Trophoblast cell (in vitro differentiated cells and primary cell): ENCODE results near the gene EPB41L4A.

Source experiments
- DNase-seq, 2 donors: peaks; one replicate each; pipeline ENCODE4 v3.0.0-alpha.2; 2016
- H2AFZ ChIP-seq: 2 replicates; pipeline ENCODE4 v1.6.1; 2013; ENCODE audit warnings: low read length, moderate library complexity, mild to moderate bottlenecking; ENCODE audit not compliant: insufficient read depth, poor library complexity
- H2AK5ac ChIP-seq: 2 replicates; pipeline ENCODE4 v1.6.1; 2013; ENCODE audit warnings: mild to moderate bottlenecking, low read length
- H2BK120ac ChIP-seq: 2 replicates; pipeline ENCODE4 v1.6.1; 2013; ENCODE audit warnings: low read length, mild to moderate bottlenecking, moderate library complexity; ENCODE audit not compliant: insufficient read depth, poor library complexity
- H2BK12ac ChIP-seq: 2 replicates; pipeline ENCODE4 v1.6.1; 2013; ENCODE audit warnings: mild to moderate bottlenecking, low read length, moderate library complexity
- H2BK5ac ChIP-seq: 2 replicates; pipeline ENCODE4 v1.6.1; 2013; ENCODE audit warnings: low read length, low read depth, moderate library complexity, mild to moderate bottlenecking; ENCODE audit not compliant: poor library complexity
- H3K14ac ChIP-seq: 2 replicates; pipeline ENCODE4 v1.6.1; 2013; ENCODE audit warnings: mild to moderate bottlenecking, low read length
- H3K18ac ChIP-seq: 2 replicates; pipeline ENCODE4 v1.6.1; 2013; ENCODE audit warnings: mild to moderate bottlenecking, low read length
- H3K23ac ChIP-seq: 2 replicates; pipeline ENCODE4 v1.6.1; 2013; ENCODE audit warnings: low read length
- H3K27ac ChIP-seq: 2 replicates; pipeline ENCODE4 v1.5.1; 2013; ENCODE audit warnings: low read depth, mild to moderate bottlenecking, inconsistent platforms, low read length, moderate library complexity
- H3K27me3 ChIP-seq: 2 replicates; pipeline ENCODE4 v1.6.1; 2013; ENCODE audit warnings: inconsistent platforms, mild to moderate bottlenecking, low read length, moderate library complexity; ENCODE audit not compliant: insufficient read depth
- H3K36me3 ChIP-seq, 2 experiments: 1 replicate in 1 of 2; 2 replicates in 1 of 2; pipeline ENCODE4 v1.6.1; 2013; ENCODE audit warnings: low read length in 2 of 2, mild to moderate bottlenecking in 2 of 2, moderate library complexity in 1 of 2; ENCODE audit not compliant: insufficient read depth in 2 of 2, control insufficient read depth in 1 of 2
- H3K4ac ChIP-seq: 2 replicates; pipeline ENCODE4 v1.6.1; 2013; ENCODE audit warnings: low read depth, mild to moderate bottlenecking, low read length, moderate library complexity
- H3K4me1 ChIP-seq, 2 experiments: 1 replicate in 1 of 2; 2 replicates in 1 of 2; pipeline ENCODE4 v1.6.1; 2013; ENCODE audit warnings: low read length in 2 of 2, mild to moderate bottlenecking in 2 of 2, moderate library complexity in 1 of 2; ENCODE audit not compliant: insufficient read depth in 2 of 2, control insufficient read depth in 1 of 2
- H3K4me2 ChIP-seq: 2 replicates; pipeline ENCODE4 v1.6.1; 2013; ENCODE audit warnings: inconsistent platforms, mild to moderate bottlenecking, low read length, moderate library complexity
- H3K4me3 ChIP-seq: 2 replicates; pipeline ENCODE4 v1.5.1; 2013; ENCODE audit warnings: mild to moderate bottlenecking, low read depth, low read length, inconsistent platforms
- H3K79me1 ChIP-seq: one replicate; pipeline ENCODE4 v1.6.1; 2013; ENCODE audit warnings: low read length
- H3K79me2 ChIP-seq: 2 replicates; pipeline ENCODE4 v1.6.1; 2013; ENCODE audit warnings: low read length, mild to moderate bottlenecking; ENCODE audit not compliant: control insufficient read depth, insufficient read depth, poor library complexity
- H3K9ac ChIP-seq: 2 replicates; pipeline ENCODE4 v1.6.1; 2013; ENCODE audit warnings: mild to moderate bottlenecking, low read length
- H3K9me3 ChIP-seq: 2 replicates; pipeline ENCODE4 v1.6.1; 2013; ENCODE audit warnings: low read depth, mild to moderate bottlenecking, control low read depth, inconsistent platforms, low read length; ENCODE audit not compliant: insufficient read depth
- H4K12ac ChIP-seq: 2 replicates; pipeline ENCODE4 v1.6.1; 2013; ENCODE audit warnings: low read depth, mild to moderate bottlenecking, low read length, moderate library complexity
- H4K8ac ChIP-seq: 2 replicates; pipeline ENCODE4 v1.6.1; 2013; ENCODE audit warnings: low read depth, mild to moderate bottlenecking, low read length, moderate library complexity
- H4K91ac ChIP-seq: one replicate; pipeline ENCODE4 v1.6.1; 2013; ENCODE audit warnings: low read depth, mild to moderate bottlenecking, low read length, moderate library complexity
- WGBS: extraction: QIAGEN DNeasy Blood & Tissue Kit; methylation state at CpG from one replicate; pipeline ENCODE4 v1.1.7; 2013; ENCODE audit warnings: missing lambda C conversion rate; ENCODE audit not compliant: insufficient read length, insufficient coverage; ENCODE audit errors: extremely low coverage; 5-methylcytosine and 5-hydroxymethylcytosine counted together

The EPB41L4A gene

GRCh38 chr5:112312295-112313275, 106.5 kb downstream of the EPB41L4A start:
- peaks cover 1% of the 10 kb centered on the region for H3K79me2 ChIP-seq
- no peak overlapping the region for H3K4me2 ChIP-seq
- no peak overlapping the region for H3K23ac ChIP-seq
- H2AFZ ChIP-seq = no peak overlapping the region
- no peak overlapping the region for H4K12ac ChIP-seq
- no peak overlapping the region for H4K91ac ChIP-seq
- no peak overlapping the region for H4K8ac ChIP-seq
- no CpG with 5 or more reads among the region's 4 CpGs for WGBS
- no peaks in the 10 kb centered on the region for H3K27me3 ChIP-seq
- H3K4me1 ChIP-seq = peaks cover 0 to 2% of the 10 kb centered on the region in 2 experiments
- no peaks in the 10 kb centered on the region for H3K79me1 ChIP-seq
- H3K9ac ChIP-seq = no peak overlapping the region
- H3K36me3 ChIP-seq = no peaks in the 10 kb centered on the region
- H2BK120ac ChIP-seq = no peak overlapping the region
- no peak overlapping the region for H2BK5ac ChIP-seq
- no peak overlapping the region for H2AK5ac ChIP-seq
- H3K18ac ChIP-seq = no peak overlapping the region
- no peak overlapping the region for H3K14ac ChIP-seq
- H2BK12ac ChIP-seq = no peak overlapping the region
- H3K4me3 ChIP-seq = no peak overlapping the region
- H3K9me3 ChIP-seq = no peaks in the 10 kb centered on the region
- DNase-seq = peak in 1 of 2 donors; percentile 67
- no peak overlapping the region for H3K27ac ChIP-seq
- H3K4ac ChIP-seq = no peak overlapping the region

DNA sequence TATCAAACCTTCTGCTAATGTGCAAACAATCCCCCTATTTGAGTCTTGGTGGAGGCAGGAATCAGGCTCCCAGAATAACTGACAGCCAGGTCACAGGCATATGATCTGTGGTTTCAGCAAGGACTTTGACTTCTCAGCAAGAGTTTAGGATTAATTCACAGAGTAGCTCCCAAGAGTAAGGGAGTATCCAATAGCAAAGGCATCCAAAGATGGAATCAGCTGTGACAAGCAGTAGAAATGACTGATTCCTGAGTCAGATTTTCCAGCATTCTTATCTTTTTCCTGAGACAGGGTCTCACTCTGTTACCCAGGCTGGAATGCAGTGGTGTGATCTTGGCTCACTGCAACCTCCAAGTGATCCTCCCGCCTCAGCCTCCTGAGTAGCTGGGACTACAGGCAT, 108.3 kb downstream of the EPB41L4A start:
- no CpG with 5 or more reads among the region's 1 CpG for WGBS
- H3K4me1 ChIP-seq = no peaks in the 10 kb centered on the region

DNA sequence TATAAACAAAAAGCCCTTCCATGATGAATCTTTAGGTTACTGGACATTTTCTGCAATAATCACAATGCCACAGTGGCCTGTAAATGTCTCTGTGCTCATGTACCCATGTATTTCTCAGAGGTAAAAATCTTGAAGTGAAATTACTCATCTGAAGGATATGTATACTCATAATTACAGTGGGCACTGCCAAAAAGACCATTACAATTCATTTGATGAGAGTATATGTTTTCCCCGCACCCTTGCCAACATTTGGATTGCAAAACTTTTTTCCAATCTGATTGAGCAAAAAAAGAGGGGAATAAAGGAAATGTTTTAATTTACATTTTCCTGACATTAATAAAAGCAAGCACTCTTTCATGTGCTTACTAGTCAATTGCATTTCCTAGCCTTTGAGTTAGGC, 110.5 kb downstream of the EPB41L4A start:
- Histone ChIP-seq H3K23ac (no peak overlapping the region), H2AFZ (no peak overlapping the region), H4K91ac (no peak overlapping the region), H3K18ac (no peak overlapping the region), H2BK12ac (no peak overlapping the region), H3K79me1 (no peaks in the 10 kb centered on the region), H3K4me3 (no peak overlapping the region), H4K12ac (no peak overlapping the region), H3K9ac (no peak overlapping the region), H3K4me2 (no peak overlapping the region), H3K4me1 (no peaks in the 10 kb centered on the region), H2BK120ac (no peak overlapping the region), H3K14ac (no peak overlapping the region), H3K27ac (no peak overlapping the region), H3K36me3 (no peaks in the 10 kb centered on the region), H2BK5ac (no peak overlapping the region), H3K27me3 (no peaks in the 10 kb centered on the region), H2AK5ac (no peak overlapping the region), H4K8ac (no peak overlapping the region), H3K4ac (no peak overlapping the region), H3K79me2 (no peaks in the 10 kb centered on the region), H3K9me3 (no peaks in the 10 kb centered on the region)
- no peak for DNase-seq
- WGBS = no CpG with 5 or more reads among the region's 1 CpG

More for the DNA sequence above, 108.3 kb downstream of the EPB41L4A start:
- peak in 1 of 2 donors; percentile 69 for DNase-seq
- no peak overlapping the region for H4K91ac ChIP-seq
- no peak overlapping the region for H3K23ac ChIP-seq
- H3K4ac ChIP-seq = no peak overlapping the region
- H3K79me2 ChIP-seq = no peaks in the 10 kb centered on the region
- H2BK5ac ChIP-seq = no peak overlapping the region
- no peak overlapping the region for H2BK120ac ChIP-seq
- H2AK5ac ChIP-seq = no peak overlapping the region
- H3K9me3 ChIP-seq = no peaks in the 10 kb centered on the region
- no peak overlapping the region for H2AFZ ChIP-seq
- H3K27ac ChIP-seq = no peak overlapping the region
- no peak overlapping the region for H2BK12ac ChIP-seq
- H3K4me3 ChIP-seq = no peak overlapping the region
- no peak overlapping the region for H3K9ac ChIP-seq
- H3K14ac ChIP-seq = no peak overlapping the region
- no peaks in the 10 kb centered on the region for H3K36me3 ChIP-seq
- H3K79me1 ChIP-seq = no peaks in the 10 kb centered on the region
- H3K4me2 ChIP-seq = no peak overlapping the region
- H4K12ac ChIP-seq = no peak overlapping the region
- H3K18ac ChIP-seq = no peak overlapping the region
- no peak overlapping the region for H4K8ac ChIP-seq
- no peaks in the 10 kb centered on the region for H3K27me3 ChIP-seq

DNA sequence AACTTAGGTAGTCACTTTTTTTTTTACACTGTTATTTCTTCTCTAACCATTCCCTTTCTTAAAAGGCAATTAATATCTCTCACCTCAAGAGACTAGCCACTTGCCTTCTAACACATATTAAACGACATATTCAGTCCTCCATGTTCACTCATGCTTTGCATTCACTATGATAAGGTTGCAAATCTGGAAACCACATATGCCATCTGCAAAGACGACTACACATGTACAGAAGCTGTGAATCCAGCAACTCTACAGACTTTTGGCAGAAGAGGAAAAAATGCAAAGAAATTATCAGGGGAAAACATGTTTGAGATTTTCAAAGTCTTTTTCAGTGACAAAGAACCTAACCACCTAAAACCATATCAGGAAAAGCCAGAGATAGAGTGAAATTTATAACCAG, 112.1 kb downstream of the EPB41L4A start:
- H3K9me3 ChIP-seq = no peaks in the 10 kb centered on the region

More for the DNA sequence above, 112.1 kb downstream of the EPB41L4A start:
- no peak overlapping the region for H3K4me2 ChIP-seq
- H3K4ac ChIP-seq = no peak overlapping the region
- no peak overlapping the region for H3K23ac ChIP-seq
- H4K8ac ChIP-seq = no peak overlapping the region
- H2AFZ ChIP-seq = no peak overlapping the region
- DNase-seq = no peak
- H3K9ac ChIP-seq = no peak overlapping the region
- H3K14ac ChIP-seq = no peak overlapping the region
- no peaks in the 10 kb centered on the region for H3K36me3 ChIP-seq
- no peak overlapping the region for H3K27ac ChIP-seq
- H3K79me1 ChIP-seq = no peaks in the 10 kb centered on the region
- H2BK5ac ChIP-seq = no peak overlapping the region
- H3K79me2 ChIP-seq = no peaks in the 10 kb centered on the region
- H2BK12ac ChIP-seq = no peak overlapping the region
- H3K4me3 ChIP-seq = no peak overlapping the region
- no peaks in the 10 kb centered on the region for H3K27me3 ChIP-seq
- no CpG with 5 or more reads among the region's 2 CpGs for WGBS
- H3K18ac ChIP-seq = no peak overlapping the region
- no peak overlapping the region for H4K12ac ChIP-seq
- no peak overlapping the region for H2AK5ac ChIP-seq
- no peak overlapping the region for H2BK120ac ChIP-seq
- no peaks in the 10 kb centered on the region for H3K4me1 ChIP-seq
- no peak overlapping the region for H4K91ac ChIP-seq
